ENCODE measurements around the gene NEK4.

- no peak for TF ChIP-seq POLR2A (IDR thresholded peaks at IDR 0.05; ENCODE audit: low read depth, low read length)
- TF ChIP-seq POLR2AphosphoS5 (IDR thresholded peaks at IDR 0.05; ENCODE audit: low read depth, low read length): no peak
- TF ChIP-seq SPI1 (IDR thresholded peaks at IDR 0.05; ENCODE audit: low read depth, low read length): no peak
- TF ChIP-seq TAF1 (IDR thresholded peaks at IDR 0.05; ENCODE audit: low read depth, low read length): no peak
These were observed 31.0 kb downstream of the NEK4 start for GRCh38 chr3:52739730-52740129.

Measured in GM12891 (cell line).